Superior temporal gyrus (tissue), 1 donor: ENCODE data around the gene GPR63.
"Not testable (repeated sequence)": the region's sequence is repeated elsewhere in the genome, so short reads cannot be mapped to it uniquely, and the experiment has no call there.

Experiments
- DNase-seq: peaks from one replicate; pipeline ENCODE4 v3.0.0-alpha.2; 2016; ENCODE audit errors: extremely low spot score

Gene GPR63, protein sequence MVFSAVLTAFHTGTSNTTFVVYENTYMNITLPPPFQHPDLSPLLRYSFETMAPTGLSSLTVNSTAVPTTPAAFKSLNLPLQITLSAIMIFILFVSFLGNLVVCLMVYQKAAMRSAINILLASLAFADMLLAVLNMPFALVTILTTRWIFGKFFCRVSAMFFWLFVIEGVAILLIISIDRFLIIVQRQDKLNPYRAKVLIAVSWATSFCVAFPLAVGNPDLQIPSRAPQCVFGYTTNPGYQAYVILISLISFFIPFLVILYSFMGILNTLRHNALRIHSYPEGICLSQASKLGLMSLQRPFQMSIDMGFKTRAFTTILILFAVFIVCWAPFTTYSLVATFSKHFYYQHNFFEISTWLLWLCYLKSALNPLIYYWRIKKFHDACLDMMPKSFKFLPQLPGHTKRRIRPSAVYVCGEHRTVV

DNA sequence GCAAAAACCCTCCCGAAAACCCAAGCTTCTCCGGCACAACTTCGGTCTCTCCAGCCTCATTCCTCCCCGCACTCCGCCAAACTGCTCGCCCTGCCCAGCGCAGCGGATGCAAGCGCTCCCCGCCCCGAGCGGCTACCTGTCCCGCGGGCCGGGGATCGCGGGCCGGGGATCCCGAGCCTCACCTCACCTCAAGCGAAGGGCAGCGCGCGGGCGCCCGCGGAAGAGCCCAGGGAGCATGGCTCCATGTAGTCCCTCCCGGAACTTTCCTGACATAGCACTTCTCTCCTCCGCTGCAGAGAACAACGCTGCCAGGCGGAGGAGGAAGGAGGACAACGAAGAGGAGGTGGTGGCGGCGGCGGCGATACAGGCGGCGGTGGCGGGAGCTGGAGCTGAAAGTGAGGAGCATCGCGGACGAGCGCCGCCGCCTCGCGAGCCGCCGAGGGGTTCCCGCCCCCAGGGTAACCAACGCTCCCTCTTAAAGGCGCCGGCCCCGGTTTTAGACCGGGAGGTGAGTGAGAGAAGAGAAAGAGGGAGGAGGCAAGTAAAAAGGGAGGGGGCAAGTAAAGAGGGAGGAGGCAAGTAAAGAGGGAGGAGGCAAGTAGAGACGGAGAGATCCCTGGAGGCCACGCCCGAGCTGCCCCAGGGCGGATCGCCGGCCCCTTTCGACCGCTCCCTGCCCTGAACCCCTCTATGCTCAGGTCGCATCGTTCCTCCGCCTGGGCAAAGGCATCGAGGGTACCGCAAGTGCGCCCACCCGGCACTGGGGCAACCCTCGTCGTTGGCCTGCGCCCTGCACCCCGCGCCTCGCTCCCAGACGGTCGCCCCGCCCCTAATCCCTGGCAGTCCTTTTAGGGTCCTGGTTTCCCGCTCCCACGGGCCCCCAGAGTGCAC, at the start of gene GPR63:
Gene GPR63, minus strand, starts transcription at position 397 of the 891 bp plus-strand sequence. CDS start 37,746 bp downstream, outside the sequence.
- peak; percentile 45 for DNase-seq

DNA sequence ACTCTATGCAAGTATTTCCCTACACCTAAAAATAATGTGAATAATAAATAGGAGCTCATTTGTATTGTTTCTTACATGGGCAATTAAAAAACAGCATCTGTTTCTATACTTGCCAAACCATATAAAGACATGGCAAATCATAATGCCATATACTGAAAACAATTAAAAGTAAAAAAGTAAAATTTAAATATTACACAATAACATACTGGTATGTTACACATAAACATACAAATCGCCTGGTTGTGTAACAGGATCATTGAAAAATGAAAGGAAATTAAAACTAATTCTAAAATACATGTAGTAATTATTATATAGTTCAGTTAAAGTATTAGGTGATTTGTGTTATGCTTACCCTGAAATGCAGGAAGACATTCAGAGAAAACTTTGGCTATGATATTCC, 49.2 kb upstream of the GPR63 start:
- no peak for DNase-seq

DNA sequence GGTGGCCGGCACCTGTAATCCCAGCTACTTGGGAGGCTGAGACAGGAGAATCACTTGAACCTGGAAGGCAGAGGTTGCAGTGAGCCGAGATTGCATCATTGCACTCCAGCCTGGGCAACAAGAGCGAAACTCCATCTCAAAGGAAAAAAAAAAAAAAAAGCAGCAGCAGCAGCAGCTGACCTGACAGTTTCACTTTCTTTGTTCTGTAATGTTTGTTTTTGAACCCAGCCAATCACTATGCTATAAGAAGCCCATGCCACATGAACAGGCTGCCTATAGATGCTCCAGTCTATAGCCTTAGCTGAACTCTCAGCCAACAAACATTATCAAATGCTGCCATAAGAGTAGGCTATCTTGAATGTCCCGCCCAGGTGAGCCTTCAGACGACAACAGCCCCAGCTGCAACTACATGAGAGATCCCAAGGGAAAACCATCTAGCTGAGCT, 47.9 kb upstream of the GPR63 start:
- not testable (repeated sequence) for DNase-seq

DNA sequence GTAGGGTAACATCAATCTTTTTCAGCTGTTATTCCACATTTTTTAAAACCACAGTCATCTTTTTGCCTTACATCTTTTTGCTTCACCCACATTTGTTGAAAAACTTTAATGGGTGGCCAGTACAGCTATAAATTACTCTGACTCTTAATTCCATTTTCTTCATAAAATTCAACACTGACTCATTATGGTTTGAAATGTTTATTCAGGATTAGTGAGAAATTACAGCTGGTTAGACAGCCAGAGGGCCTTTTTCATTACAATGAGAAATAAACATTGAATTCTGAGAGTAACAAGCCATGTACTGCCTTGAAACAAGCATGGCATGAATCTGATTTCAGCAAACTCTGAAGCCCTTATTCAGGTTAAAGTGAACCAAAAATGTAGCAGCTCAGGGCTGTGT, 40.9 kb upstream of the GPR63 start:
- no peak for DNase-seq

DNA sequence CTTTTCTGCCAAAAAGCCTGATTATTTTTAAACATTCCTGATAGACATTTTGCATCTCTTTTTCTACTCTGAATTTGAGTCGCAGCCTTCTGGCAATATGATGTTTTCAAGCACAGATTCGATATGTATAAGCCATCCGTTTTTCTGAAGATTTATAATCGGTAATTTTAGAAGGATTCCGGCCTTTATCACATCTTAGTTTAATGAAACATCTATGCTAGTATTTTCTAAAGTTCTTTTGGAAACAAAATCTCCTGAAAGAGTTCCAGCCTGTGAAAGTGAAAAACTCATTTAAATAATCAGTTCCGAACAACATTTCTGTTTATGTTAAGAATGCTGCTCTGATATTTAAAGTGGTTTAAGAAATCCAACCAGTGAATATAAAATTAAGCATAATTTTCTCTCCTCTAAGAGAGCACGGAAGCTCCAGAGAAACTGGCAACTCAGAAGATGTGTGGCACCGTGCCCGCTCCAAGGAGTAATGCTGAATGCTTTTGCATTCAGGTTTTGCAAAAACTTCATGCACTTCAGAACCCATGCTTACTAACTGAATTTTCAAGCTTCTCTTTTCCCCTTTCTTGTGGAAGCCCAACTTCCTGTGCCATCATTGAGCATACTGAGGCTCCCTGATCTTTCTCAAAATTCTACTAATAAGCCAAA, 39.7 kb upstream of the GPR63 start:
- peak; percentile 63 for DNase-seq

DNA sequence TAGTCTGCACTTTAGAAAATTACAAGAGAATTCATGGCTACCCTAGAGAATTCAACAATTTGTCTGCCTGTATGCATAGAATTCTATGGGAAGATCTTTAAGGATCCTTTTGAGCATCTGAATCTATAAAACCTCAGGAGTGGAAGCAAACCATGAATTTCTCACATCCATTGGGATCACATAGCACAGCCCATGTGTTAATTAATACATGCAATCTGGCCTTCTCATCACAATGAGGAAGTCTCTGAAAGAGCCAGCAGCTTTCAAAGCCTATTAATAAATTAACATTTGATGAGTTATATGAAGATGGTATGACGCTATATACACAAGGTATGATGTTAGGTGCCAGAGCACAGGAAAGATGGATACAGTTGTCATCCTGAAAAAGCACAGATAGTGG, 35.7 kb upstream of the GPR63 start:
- no peak for DNase-seq

DNA sequence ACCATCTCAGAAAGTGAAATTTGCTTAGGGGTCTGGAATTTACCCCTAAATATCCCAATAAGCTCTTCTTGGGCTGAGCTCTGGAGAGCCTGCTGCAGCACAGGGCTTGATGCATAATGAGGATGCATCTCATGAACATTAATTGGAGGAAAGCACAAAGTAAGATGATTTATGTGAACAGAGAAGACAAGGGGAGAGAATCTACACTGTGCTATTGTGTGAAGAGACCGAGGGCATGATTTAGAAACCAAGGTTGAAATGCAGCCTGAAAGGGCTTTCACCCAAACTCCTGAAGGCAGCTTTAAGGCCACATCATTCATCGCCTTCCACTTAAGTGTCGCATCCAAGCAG, 27.8 kb upstream of the GPR63 start:
- DNase-seq = no peak

DNA sequence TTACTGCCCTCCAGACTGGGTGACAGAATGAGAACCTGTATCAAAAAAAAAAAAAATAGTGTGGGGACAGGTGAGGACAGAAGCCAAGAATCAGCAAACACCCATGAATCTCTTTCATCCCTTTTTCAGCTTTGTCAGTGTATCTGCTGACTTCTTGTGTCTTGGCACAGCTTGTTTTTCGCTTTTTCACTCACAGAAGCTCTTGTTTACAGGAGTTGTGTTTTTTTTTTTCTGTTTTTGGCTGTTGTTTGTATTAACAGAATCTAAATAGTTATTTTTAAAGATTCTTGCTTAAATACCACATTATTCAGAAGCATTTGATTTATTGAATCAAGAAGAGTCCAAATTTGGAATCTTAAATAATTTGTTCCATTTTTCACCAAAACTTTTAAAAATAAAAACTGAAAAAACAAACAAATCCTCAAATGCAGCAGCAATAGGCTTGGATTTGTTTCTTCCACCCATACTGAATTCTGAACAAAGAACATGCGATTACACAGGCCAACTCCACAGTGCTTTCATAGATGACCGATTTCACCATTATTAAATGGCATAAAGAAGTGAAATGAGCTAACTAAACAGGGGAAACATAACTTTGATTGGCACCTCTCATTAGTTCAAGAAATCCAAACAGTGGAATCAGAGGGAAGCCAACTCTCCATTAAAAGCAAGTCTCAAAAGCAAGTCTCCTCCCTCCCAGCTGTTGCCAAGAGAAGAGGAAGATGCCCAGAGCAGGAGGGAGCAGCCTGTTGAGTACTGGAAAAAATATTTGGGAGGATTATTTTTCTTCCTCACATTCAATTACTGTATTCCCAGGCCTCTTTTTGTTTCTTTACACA, 27.2 kb upstream of the GPR63 start:
- DNase-seq = no peak

DNA sequence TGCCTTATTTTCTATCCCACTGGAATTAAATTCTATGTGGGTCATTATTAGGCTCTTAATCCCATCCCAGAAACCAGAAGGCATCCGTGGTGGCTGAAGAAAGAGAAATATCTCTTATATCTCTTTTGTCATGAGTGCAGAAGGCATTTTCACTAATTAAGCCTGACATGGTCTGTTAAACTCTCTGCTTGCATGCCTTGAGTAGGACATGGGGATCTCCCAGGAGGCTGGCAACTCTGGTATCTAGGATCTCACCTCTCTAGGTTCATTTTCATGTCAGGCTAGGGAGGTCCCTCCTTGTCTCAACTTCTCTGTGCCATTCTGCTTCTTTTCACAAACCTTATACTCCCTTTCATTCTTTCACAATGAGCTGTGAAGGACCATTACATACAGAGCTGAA, 25.3 kb upstream of the GPR63 start:
- DNase-seq = no peak

DNA sequence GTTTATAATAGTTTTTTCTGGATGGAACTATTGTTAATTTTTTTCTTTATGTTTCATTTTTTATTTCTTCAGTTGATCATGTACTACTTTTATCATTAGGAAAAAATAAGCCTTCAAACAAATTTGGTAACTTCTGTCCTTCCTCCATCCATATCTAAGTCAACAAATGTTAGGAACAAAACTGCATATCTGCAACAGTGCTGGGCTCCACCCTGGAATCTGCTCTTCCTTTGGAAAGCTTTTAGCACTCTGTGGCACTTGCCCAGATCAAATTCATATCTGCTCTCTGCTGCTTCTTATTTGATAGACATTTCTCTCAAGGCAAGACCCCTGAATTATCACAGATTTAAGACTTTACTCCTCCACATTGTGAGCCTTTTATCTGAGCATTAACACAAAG, 24.3 kb upstream of the GPR63 start:
- DNase-seq = no peak

DNA sequence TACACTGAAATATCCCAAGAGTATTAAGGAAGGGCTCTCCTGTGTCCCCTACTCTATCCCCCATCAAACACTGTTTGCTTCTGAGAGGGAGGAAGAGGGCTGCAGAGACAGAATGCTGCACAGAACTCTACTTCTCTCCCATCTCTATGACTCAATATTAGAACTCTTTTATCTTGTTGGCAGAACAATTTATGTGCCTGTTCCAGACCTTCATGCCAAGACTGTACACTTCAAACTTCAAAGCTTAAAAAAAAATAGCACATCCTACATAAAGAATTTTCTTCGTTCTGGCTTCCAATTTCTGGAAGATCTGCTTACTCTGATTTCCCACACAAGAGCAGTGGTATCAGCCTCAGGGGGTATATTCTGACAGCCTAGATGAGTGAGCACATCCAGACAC, 19.6 kb upstream of the GPR63 start:
- peak; percentile 42 for DNase-seq

DNA sequence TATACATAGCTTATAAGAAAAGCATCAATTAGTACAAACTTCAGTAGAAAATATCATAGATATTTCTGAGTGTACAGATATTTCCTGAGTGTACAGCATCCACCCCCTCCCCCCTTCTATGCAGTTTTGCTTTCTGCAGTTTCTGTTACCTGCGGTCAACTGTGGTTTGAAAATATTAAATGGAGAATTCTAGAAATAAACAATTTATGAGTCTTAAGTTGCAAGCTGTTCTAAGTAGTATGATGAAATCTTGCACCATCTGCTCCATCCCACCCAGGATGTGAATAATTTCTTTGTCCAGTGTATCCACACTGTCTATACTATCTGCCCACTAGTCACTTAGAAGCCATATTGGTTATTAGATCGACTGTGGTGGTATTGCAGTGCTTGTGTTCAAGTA, 15.8 kb upstream of the GPR63 start:
- DNase-seq = no peak

DNA sequence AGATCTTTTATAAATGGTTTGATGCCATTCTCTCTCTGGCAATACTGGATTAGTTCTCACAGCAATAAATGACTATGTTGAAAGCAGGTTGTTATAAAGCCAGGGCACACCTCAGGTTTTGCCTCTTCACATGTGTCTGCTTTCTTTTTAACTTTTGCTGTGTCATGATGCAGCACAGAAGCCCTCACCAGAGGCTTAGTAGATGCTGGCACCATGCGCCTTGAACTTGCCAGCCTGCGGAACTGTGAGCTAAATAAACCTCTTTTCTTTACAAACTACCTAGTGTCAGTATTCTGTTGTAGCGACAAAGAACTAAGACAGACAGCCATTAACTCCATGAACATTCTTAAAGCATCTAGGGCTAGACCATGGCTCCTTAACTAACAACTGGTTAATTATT, 15.3 kb upstream of the GPR63 start:
- no peak for DNase-seq

DNA sequence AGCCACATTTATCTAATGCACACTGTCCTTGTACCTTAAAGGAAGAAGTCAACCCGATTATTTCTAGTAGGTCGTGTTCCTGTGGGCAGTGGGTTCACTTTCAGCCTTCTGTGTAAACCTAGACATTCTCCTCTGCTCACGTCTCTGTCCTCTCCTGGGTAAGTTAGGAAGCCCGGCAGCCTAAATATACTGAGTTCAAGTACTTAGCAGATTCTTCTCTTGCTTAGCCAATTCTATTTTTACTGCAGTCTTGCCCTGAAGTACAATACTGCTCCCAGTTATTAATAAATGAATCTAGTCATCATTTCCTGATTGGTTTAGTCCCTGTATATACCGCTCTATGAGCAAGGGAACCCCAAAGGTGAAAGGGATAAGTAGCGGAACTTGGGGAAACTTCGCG, 14.6 kb upstream of the GPR63 start:
- DNase-seq = no peak

DNA sequence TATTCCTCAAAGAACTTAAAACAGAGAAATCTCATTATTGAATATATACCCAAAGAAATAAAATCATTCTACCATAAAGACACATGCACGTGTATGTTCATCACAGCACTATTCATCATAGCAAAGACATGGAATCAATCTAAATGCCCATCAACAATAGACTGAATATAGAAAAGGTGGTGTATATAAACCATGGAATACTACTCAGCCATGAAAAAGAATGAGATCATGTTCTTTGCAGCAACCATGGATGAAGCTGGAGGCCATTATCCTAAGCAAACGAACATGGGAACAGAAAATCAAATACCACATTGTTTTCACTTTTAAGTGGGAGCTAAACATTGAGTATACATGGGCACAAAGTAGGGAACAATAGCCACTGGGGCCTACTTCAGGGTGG, 12.3 kb upstream of the GPR63 start:
- no peak for DNase-seq

DNA sequence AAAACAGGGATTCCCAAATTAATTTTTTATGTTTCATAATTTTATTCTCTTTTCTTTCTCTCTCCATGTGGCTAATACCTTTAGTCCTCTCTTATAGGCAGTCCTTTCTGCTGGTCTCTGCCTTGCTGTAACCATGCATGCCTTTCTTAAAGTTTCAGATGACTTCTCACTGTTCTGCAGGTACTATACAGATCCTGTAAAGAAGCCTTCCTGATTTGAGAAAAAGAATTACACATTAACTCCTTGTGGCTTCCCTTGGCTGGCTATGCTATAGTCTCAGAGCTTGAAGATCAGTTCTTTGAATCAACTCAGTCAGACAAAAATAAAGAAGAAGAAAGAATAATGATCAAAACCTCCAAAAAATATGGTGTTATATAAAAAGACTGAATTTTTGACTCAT, 7.3 kb upstream of the GPR63 start:
- DNase-seq = no peak

DNA sequence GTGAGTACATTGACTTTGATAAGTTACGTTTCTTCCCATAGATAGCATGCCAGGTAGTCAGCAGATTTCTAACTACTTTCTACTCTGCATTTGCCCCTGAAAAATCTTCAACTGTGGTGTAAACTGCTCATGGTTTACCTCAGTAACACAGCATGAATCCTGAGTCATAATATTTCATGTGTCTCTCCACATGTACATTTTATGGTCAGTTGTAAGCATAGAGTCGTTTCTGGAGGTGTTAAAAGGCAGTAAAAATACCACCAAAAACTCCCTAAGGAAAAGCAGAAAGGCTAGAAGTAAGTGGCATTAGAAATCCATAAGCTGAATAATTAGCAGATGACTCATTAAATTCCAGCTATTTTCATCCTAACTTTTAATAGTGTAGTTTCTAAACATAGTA, 4.1 kb upstream of the GPR63 start:
- no peak for DNase-seq

DNA sequence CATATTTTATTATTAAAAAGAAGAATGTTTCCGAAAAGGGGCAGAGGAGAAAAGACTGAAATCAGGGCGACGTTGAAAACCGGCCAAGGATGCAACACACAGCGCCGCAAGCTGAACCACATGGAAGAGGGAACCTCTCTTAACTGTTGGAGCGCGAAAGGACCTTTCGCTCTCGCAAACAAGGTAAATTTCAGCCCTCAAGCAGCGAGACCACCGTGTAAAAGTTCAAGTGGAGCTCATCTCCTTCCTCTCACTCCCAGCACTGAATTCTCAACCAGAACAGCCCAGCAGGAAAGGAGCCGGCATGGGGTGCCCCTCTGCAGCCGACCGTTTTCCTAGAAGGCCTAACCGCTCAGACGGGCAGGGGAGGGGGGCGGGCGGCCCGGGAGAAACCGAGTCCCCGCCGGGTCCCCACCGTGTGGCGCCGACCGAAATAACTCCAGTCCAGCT, 621 bp downstream of the GPR63 start:
- peak; percentile 46 for DNase-seq

DNA sequence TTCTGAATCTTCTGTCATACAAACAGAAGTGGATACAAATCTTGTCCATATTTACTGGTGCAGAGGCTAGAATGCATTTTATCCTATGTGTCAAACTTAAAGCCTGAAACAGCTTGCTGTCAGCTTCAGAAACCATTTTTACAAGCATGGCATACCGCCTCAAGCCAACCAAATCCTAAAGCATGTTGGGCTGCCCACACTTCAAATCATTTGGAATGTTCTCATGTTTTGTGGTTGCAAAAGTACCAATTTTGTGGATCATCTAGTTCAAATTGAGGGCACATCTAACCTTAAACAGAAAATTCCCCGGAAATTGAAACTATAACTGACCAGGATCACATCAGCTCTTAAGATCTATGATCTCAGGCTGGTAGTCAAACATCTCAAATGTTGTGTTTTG, 3.2 kb downstream of the GPR63 start:
- no peak for DNase-seq

DNA sequence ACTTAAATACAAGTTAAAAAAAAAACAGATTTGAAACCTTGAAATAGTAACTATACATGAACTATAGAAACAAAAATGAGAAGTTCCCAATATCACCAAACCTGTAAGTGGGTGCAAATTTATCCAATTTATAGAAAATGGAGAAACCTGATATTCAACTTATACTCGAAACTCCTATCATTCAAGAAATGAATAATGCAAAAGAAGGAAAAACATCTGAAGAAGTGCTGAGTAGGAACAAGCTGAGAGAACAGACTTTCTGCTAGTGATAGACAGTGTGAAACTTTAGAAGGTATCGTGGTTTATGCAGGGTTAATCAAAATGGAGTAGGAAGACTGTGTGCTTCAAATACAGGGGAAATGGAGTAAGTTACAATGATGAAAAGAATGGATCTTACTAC, 4.5 kb downstream of the GPR63 start:
- DNase-seq = no peak

DNA sequence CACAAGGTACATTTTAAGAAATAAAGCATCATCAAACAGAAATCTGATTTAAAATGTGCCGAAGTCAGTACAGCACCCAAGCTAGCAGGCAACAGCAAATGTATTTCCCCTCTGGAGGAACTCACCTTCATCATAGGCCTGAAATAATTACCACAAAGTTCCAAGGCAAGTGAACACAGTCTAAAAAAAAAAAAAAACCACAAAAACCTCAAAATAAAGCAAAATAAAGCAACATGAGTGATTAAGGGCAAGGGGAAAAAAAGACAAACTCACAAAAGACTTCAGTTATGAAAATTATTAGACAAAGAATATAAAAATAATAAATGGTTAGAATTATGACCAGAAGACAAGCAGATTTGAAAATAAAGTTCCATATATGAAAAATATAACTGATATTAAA, 10.4 kb downstream of the GPR63 start:
- DNase-seq = no peak
